Body of pancreas (tissue), 4 donors: ENCODE results near the gene SLC37A2. TPM values are rescaled to one million over a fixed set of nuclear protein-coding genes. Genes with fewer than 3 reads are reported as not detected.

Source experiments
- ATAC-seq: fragments of 150-250 bp; one replicate; pipeline ENCODE4 v1.9.1; 2016
- DNase-seq, 4 donors: peaks; one replicate each; pipeline ENCODE4 v3.0.0-alpha.2; 2019
- H3K27ac ChIP-seq, 4 donors: fragments of 200-600 bp; sonication (generic); 1 replicate in 3 of 4; 2 replicates in 1 of 4; pipeline versions ENCODE4 v1.5.1 to v1.6.1; 2016 to 2019; ENCODE audit warnings: mild to moderate bottlenecking in 1 of 4, mixed read lengths in 1 of 4, moderate library complexity in 1 of 4
- H3K27me3 ChIP-seq, 2 donors: fragments of 200-600 bp; sonication (generic); one replicate each; pipeline ENCODE4 v1.6.0; 2016; ENCODE audit warnings: mild to moderate bottlenecking in 1 of 2
- H3K36me3 ChIP-seq, 2 donors: fragments of 200-600 bp; sonication (generic); replicated peaks in 1 of 2; 2 replicates each; pipeline ENCODE4 v1.5.1; 2016; ENCODE audit warnings: low read depth in 2 of 2; ENCODE audit not compliant: insufficient read depth in 1 of 2
- H3K4me1 ChIP-seq: fragments of 200-600 bp; sonication (generic); one replicate; pipeline ENCODE4 v1.6.0; 2016
- H3K4me3 ChIP-seq, 2 donors: fragments of 200-600 bp; sonication (generic); 1 replicate in 1 of 2; 2 replicates in 1 of 2; pipeline ENCODE4 v1.5.1; 2016 to 2019
- H3K9me3 ChIP-seq, 3 donors: fragments of 200-600 bp; sonication (generic); 1 replicate in 2 of 3; 2 replicates in 1 of 3; pipeline ENCODE4 v1.5.1; 2016
- POLR2A ChIP-seq, 3 donors: fragments of 450-650 bp; IDR thresholded peaks; one replicate each; pipeline ENCODE4 v1.6.1; 2016; ENCODE audit warnings: antibody characterized with exemption in 3 of 3, mild to moderate bottlenecking in 2 of 3
- WGBS, 2 donors: methylation state at CpG; one replicate each; pipeline ENCODE4 v1.1.5; 2017; 5-methylcytosine and 5-hydroxymethylcytosine counted together
- intact Hi-C: fragments of 100-400 bp; cut with DNase I; formaldehyde crosslinking; loops from one replicate; pipeline ENCODE4 v1.15.1; 2023
- total RNA-seq, 2 donors: library from RNA; depleted of rRNA; stranded (reverse); fragments of >200 nt; gene quantifications; one replicate each; pipeline ENCODE4 v1.1.0, GENCODE V29; 2016
- TF ChIP-seq, protein P1 (sequence below), 7 experiments: fragments of 450-650 bp in 4 of 7; fragments of 200-600 bp in 3 of 7; sonication (generic) in 3 of 7; IDR thresholded peaks; one replicate each; pipeline ENCODE4 v1.5.1; 2016 to 2019; ENCODE audit warnings: antibody characterized with exemption in 7 of 7

SLC37A2 gene
- total RNA-seq, 2 donors from 2014 or later = 2.0 to 4.2 TPM

GRCh38 chr11:125111343-125112207, 48.5 kb downstream of the SLC37A2 start, which contains the start of gene TMEM218:
Gene TMEM218 (minus strand): TSS chr11:125111626. CDS start chr11:125102241, 9,385 bp downstream.
- Histone ChIP-seq H3K36me3 (no peaks in the 10 kb centered on the region), H3K4me3 (peak within 1 kb of the TSS; percentile 9 to 47), H3K4me1 (peaks cover 8% of the 10 kb centered on the region), H3K27me3 (no peaks in the 10 kb centered on the region), H3K27ac (peak within 1 kb of the TSS; percentile 51 to 77 (median 66)), H3K9me3 (no peaks in the 10 kb centered on the region)
- DNase-seq (peak; percentile 99), ATAC-seq (peak; percentile 100)
- intact Hi-C loops = no loop called here
- 4 to 7% methylated on average over 34 to 49 of the region's 49 CpGs for WGBS, 2 donors
- peak in 2 of 3 donors; percentile 59 to 61 for TF ChIP-seq POLR2A (IDR thresholded peaks at IDR 0.05)
- TF ChIP-seq, protein P1, sequence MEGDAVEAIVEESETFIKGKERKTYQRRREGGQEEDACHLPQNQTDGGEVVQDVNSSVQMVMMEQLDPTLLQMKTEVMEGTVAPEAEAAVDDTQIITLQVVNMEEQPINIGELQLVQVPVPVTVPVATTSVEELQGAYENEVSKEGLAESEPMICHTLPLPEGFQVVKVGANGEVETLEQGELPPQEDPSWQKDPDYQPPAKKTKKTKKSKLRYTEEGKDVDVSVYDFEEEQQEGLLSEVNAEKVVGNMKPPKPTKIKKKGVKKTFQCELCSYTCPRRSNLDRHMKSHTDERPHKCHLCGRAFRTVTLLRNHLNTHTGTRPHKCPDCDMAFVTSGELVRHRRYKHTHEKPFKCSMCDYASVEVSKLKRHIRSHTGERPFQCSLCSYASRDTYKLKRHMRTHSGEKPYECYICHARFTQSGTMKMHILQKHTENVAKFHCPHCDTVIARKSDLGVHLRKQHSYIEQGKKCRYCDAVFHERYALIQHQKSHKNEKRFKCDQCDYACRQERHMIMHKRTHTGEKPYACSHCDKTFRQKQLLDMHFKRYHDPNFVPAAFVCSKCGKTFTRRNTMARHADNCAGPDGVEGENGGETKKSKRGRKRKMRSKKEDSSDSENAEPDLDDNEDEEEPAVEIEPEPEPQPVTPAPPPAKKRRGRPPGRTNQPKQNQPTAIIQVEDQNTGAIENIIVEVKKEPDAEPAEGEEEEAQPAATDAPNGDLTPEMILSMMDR (IDR thresholded peaks at IDR 0.05) = no peak

DNA sequence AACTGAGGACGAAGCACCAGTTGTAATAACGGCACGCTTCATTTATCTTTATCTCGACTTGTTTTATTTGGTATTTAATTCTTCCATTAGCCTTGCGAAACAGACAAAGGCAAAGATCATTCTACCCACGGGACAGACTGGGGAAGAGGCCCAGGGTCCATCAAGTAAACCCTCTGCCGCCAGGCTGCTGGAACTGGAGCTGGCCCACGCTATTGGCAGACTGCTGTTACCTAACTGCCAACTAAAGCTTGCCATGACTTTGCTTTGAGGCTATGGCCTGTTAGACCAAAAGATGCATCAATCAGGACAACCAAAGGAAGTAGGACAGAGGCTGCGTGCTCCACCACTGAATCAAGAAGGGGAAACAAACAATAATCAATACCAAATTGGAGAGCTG, 49.1 kb downstream of the SLC37A2 start:
- TF ChIP-seq POLR2A (IDR thresholded peaks at IDR 0.05) = no peak
- TF ChIP-seq, protein P1 (IDR thresholded peaks at IDR 0.05) = no peak
- 84 to 85% methylated on average over 9 of the region's 9 CpGs for WGBS, 2 donors
- DNase-seq (no peak), ATAC-seq (no peak)
- Histone ChIP-seq H3K27me3 (no peaks in the 10 kb centered on the region), H3K9me3 (no peaks in the 10 kb centered on the region), H3K27ac (peak overlapping the region in 2 of 4 donors; percentile 23 to 48), H3K36me3 (no peaks in the 10 kb centered on the region), H3K4me1 (peaks cover 8% of the 10 kb centered on the region), H3K4me3 (no peak overlapping the region)
- intact Hi-C loops = no loop called here

DNA sequence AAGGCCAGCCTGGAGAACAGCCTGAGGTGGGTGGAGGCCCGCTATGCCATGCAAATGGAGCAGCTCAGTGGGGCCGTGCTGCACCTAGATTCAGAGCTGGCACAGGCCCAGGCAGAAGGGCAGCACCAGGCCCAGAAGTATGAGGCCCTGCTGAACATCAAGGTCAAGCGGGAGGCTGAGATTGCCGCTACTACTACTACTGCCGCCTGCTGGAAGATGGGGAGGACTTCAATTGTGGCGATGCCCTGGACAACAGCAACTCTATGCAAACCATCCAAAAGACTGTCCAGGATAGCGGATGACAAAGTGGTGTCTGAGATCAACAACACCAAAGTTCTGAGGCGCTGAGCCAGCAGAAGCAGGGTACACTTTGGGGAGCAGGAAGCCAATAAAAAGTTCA, 51.4 kb downstream of the SLC37A2 start:
- H3K27ac ChIP-seq = no peak overlapping the region
- H3K27me3 ChIP-seq = no peaks in the 10 kb centered on the region
- H3K36me3 ChIP-seq = no peaks in the 10 kb centered on the region
- no peak for DNase-seq
- no peak for ATAC-seq
- H3K4me1 ChIP-seq = peaks cover 8% of the 10 kb centered on the region
- no peaks in the 10 kb centered on the region for H3K9me3 ChIP-seq
- TF ChIP-seq, protein P1 (IDR thresholded peaks at IDR 0.05) = no peak
- TF ChIP-seq POLR2A (IDR thresholded peaks at IDR 0.05) = no peak
- intact Hi-C loops = no loop called here
- 46 to 58% methylated on average over 8 of the region's 8 CpGs for WGBS, 2 donors
- H3K4me3 ChIP-seq = no peak overlapping the region

- ATAC-seq = no peak
Observed at GRCh38 chr11:125117429-125117828, 54.3 kb downstream of the SLC37A2 start.

GRCh38 chr11:125123194-125123946, 60.3 kb downstream of the SLC37A2 start:
- no peak for TF ChIP-seq POLR2A (IDR thresholded peaks at IDR 0.05)
- TF ChIP-seq, protein P1 (IDR thresholded peaks at IDR 0.05) = no peak
- H3K27ac ChIP-seq = peak overlapping the region in 2 of 4 donors; percentile 22 to 33
- peaks cover 9% of the 10 kb centered on the region for H3K4me1 ChIP-seq
- H3K9me3 ChIP-seq = no peaks in the 10 kb centered on the region
- H3K36me3 ChIP-seq = no peaks in the 10 kb centered on the region
- no peak overlapping the region for H3K4me3 ChIP-seq
- ATAC-seq (no peak), DNase-seq (no peak)
- intact Hi-C loops = no loop called here
- WGBS, 2 donors = 59 to 63% methylated on average over 4 of the region's 4 CpGs
- no peaks in the 10 kb centered on the region for H3K27me3 ChIP-seq

More at GRCh38 chr11:125117429-125117828, 54.3 kb downstream of the SLC37A2 start:
- Histone ChIP-seq H3K4me3 (no peak overlapping the region), H3K9me3 (no peaks in the 10 kb centered on the region), H3K4me1 (no peaks in the 10 kb centered on the region), H3K27ac (peak overlapping the region in 1 of 4 donors; percentile 39), H3K27me3 (no peaks in the 10 kb centered on the region), H3K36me3 (no peaks in the 10 kb centered on the region)
- intact Hi-C loops = no loop called here
- no peak for TF ChIP-seq POLR2A (IDR thresholded peaks at IDR 0.05)
- DNase-seq = no peak
- 26 to 28% methylated on average over 4 of the region's 4 CpGs for WGBS, 2 donors
